Activated CD4-positive, alpha-beta T cell treated with anti-CD3 and anti-CD28 coated beads, Interleukin-2, amount 50 U/mL, for 48 hours (primary cell): ENCODE results near the gene IL1RAPL1.

Experiments
- DNase-seq, 2 experiments: peaks; one replicate each; pipeline ENCODE4 v3.0.0-alpha.2; 2020

The IL1RAPL1 gene

DNA sequence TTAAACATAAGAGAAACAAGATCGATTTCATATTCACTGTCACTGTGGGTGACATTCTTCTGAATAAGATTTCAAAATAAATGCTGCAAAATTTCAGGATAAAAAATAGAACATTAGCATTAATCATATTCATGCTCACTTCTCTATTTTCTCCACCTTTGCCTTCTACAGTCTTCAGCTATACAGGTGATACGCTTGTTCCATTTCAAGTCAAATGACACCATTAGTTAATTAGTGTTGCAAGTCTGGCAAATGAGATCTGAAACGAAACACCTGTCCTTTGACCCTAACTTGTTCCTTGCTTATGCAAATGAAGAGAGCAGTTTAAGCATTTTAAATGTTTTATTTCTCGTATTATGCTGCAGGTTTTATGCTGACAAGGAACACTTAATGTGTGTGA, 960.6 kb downstream of the IL1RAPL1 start:
- DNase-seq, result no peak

DNA sequence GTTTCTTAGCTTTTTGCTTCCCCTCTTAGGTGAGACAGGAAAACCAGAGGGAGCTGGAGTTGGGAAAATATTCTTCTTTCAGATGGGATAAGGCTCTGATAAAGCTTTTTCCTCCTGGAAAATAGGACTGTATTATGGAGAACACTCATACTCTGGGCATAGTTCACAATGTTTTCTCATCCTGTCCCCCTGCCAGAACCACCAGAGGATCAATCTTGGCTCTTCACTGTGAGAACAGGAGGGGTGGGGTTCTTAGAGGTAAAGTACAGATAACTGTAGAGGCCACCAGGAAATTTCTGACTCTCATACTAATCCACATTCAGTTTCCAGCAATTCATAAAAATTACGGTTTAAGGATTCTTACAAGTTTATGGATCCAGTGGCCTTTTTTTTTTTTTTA, 966.3 kb downstream of the IL1RAPL1 start:
- no peak for DNase-seq

DNA sequence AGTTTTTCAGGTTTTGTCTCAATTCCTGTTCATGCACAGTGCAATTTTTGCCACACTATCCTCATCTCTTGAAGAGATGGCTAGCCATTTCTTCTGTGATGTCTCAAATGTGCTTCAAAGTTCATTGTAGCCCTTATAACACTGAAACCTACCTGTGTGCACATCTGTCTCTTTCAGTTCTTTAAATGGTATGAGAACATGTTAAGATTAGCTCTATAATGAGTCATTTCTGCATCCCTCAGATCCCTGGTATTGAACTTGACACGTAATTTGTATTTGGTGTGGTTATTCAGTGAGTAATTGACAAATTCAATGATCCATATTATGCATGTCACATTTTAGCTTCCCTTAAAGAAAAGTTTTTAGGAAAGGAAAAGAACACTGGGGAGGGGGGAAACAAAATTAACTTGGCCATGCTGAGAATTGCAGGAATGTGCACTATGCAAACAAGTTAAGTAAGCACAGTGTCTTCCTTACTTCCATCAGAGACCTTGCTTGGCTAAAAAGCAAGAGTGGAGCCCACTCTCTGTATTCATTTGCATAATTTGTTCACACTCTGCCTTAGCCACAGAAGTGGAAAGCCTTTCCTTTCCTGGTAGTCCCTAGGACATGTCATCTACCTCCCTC, 968.3 kb downstream of the IL1RAPL1 start:
- DNase-seq, result no peak

DNA sequence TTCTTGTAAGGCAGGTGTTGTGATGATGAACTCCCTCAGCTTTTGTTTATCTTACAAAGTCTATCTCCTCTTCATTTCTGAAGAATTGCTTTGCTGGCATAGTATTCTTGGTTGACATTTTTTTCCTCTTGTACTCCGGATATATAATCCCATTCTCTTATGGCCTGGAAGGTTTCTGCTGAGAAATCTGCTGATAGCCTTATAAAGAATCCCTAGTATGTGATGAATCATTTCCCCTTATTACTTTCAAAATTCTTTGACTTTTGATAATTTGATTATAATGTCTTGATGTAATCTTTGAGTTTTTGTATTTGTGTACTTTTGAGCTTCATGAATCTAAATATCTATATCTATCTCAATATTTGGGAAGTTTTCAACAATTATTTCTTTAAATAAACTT, 972.8 kb downstream of the IL1RAPL1 start:
- DNase-seq, result no peak

DNA sequence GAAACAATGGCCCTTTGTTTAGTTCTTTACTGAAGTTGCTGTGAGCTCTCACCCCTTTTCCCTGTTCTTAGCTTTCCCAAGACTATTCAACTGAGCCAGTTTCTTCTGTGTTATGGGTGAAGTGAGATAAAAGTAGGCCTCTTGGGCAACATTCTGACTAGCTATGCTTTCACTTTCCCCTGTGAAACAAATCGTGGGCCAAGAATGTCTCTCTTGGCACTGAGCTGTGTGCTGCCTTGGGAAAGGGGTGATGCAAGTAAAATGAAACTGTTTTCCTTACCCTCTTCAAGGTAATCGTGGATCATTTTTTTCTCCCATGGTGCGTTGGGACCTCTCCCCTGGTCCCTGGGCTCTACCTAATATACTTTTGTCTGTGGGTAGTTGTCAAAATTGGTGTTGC, 974.2 kb downstream of the IL1RAPL1 start:
- DNase-seq, result no peak

DNA sequence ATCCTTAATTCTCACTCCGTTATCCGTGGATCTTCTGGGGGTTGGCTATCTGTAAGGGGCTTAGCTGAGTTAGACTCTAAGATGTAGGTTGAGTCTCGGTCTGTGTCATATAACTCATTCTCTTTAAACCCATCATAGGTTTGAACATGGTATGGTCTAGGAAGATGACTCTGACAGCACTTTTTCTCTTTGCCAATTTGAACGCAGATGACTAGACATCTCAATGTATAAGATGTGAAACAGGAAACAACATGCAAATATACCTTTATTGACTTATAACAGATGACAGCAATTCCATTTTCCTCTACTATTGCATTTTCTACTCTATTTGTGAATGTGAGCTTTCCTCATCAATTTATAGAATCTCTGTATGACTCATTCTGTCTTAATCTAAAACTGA, 993.3 kb downstream of the IL1RAPL1 start:
- no peak for DNase-seq

DNA sequence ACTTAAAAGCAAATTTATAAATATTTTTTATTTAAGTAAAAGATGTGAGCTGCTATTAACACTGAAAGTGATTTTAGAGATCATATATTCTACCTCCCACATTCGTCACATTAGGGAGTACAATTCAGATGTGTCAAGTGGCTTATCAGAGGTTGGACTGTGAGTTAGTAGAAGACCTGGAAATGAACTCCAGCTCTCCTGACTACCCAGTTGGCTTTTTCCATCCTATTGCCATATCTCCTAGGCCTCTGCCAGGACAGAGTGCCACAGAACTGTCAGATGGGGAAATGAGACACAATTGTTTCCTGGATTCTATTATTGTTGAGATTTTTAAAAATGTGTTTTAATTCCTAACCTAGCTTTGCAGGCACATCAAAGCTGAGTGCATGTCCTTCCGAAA, 994.0 kb downstream of the IL1RAPL1 start:
- no peak for DNase-seq

DNA sequence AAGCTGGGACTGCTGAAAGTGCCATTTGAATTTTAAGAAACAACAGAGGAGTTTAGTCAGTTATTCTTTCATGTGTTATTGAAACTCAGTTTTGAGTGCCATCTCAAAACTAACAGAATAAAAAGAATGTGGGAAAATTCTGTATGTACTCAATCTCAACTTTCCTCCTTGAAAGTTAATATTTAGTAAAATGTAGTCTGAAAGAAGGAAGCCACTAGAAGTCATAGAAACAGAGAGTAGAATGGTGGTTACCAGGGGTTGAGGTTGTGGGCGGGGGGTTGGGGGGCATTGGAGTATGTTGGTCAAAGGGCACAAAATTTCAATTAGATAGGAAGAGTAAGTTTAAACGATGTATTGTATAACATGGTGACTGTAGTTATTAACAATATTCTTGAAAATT, 999.9 kb downstream of the IL1RAPL1 start:
- no peak for DNase-seq

DNA sequence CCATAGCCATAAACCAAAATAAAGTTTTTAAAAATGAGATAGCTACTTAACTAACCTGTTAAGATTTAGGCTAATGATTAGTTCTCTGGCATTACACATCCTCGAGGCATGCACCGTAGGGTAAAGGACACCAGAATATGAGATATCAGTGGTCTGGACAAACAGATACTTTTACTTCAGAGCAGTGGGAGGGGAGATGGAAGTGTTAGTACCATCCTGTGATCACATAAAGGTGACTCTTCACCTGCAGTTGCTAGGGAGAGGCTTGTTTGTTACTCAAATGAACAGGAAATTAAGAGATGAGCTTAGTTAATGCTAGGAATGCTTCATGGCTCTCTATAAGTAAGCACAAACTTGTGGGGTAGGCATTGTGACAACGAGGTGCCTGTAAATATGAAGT, 1003.7 kb downstream of the IL1RAPL1 start:
- DNase-seq, result no peak

DNA sequence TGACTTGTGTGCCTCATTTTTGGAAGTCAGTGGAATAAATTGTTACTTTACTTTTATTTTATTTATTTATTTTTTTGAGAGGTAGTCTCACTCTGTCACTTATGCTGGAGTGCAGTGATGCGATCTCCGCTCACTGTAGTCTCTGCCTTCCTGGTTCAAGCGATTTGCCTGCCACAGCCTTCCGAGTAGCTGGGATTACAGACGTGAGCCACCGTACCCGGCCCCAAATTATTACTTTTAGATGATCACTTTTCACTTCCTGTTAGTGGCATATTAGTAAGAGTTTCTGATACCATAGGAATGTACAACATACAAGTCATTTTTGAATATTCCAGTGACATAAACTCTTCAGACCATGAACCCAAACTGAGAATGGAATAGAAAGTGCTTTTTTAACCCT, 1017.1 kb downstream of the IL1RAPL1 start:
- DNase-seq, result no peak

DNA sequence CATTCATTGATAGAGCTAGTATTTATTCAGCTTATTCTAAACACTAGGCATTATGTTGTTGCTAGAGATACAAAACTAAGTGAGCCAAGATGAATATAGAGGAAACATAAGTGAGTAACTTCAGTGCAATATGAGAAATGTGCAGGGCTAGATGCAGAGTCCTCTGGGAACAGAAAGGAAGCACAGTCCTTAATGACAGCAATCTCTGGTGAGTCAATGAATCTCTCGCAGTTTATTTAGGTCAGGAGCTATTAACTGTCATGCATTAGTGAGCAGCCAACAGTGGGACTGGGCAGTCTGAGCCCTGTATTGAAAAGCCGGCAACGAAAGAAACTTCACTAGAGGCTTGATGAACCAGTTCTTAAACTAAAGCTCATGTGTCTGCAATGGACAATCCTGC, 1030.0 kb downstream of the IL1RAPL1 start:
- no peak for DNase-seq

DNA sequence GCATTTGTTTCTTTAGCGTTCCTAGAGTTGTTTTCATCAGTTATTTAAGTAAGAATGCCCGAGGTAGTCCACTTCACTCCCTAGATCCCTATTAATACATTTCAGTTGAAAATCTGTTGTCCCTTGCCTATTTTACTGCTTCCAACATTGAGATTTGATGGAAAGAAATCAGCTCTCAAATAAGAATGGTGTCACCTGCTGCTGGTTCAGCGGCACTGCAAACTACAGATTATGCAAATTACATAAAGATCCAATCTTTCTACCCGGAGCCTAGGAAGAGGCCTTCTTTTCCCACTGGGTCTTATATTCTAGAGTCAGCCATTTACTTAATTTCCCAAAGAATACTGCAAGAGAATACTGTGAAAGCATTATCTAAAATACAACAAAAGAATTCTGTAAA, 1030.5 kb downstream of the IL1RAPL1 start:
- no peak for DNase-seq

DNA sequence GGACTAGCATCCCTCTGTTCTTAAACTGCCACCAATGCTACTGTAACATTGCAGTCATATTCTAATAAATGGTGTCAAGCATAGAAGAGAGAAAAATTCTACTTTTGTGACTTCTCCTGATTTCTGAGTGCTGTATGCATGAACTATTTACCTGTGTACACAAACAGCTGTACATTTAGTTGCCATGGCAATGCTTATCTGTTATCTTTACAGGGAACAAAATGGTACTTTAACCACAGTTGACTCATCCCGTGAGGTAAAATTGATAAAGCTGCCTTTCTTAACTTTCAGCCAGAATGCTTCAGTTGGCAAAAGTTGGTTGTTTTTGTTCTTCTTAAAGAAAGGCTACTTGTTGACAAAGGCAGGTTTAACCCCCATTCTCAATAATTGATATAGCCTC, 1040.6 kb downstream of the IL1RAPL1 start:
- DNase-seq, result no peak

DNA sequence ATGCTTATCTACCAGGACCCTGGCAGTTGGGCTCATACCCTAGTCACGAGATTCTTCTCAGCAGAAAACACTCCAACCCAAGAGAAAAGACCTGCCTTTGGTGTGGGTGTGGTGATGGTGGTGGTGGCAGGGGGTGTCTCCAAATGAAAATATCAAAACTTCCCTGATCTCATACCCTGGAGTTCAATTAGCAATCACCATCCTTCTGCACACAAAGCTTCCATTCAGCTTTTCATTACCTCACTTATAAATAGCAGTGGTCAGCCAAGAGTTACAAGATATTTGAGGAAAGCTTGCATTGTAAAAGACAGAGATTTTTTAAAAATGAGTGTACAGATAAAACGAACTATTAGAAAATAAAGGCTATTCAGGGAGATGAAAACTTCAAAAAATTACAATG, 1047.3 kb downstream of the IL1RAPL1 start:
- DNase-seq, result no peak

DNA sequence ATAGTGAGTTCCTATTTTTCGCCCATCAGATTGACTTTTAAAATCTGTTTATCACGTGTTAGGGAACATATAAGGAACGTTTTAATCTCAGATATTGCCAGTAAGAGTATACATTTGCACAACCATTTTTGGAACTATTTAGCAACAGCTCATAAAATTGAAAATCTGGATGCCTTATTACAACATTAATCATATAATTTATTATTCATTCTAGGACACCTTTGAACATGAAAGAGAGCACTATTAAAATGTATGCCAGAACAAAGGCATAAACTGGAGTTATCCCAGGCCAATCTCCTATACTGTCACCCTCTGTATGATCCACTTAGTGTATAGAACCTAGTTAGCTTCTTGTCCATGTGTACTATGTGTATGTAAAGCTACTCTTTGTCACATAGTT, 1049.1 kb downstream of the IL1RAPL1 start:
- no peak for DNase-seq

DNA sequence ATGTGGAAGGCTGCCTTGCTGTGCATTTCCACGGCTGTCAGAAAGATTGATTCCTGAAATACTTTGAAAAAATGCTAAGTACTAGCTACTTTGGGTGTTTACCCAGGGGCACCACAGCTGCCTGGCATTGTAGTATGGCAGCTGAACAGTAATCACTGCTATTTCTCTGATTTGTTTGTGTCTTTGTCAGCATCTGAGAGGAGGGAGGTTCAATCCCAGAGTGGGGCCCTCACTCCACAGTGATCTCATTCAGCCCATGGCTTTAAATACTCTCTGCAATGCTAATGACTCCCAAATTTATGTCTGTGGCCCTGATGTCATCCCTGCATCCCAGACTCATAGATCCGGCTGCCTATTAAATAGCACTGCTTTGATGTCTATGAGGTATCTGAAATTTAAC, 1052.9 kb downstream of the IL1RAPL1 start:
- no peak for DNase-seq

DNA sequence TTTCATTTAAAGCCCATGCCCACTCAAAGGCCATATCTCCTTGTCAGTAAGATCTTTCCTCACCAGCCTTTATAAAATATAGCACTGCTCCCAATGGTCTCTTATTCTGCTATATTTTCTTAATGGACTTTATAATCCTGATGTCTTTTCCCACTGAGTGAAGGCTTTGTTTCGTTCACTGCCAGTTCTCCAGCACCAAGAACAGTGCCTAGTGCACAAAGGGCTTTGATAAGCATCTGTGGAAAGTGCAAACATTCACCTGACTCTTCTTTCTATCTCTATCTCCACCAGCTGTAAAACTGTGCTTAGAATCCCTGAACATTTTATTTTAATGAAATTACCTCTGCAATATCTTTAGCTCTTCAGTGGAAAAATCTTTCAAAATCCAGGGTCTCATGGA, 1054.2 kb downstream of the IL1RAPL1 start:
- no peak for DNase-seq

DNA sequence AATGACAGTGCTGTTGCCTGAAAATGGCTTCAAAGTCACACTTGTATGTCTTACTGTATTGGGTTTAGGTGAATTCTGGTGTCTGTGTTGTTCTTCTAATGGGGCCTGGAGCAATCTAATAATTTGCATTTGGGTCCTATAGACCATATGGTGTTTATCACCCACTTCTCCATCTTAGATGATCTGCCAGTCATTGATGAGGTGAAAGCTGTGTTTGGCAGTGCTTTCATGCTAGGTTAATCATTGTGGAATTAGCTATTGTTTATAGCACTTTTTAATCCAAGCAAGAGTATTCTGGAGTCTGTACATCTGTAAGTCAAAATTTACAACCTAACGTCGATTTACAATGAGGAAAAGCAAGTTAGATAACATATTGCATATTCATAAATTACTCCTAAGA, 1055.9 kb downstream of the IL1RAPL1 start:
- no peak for DNase-seq

DNA sequence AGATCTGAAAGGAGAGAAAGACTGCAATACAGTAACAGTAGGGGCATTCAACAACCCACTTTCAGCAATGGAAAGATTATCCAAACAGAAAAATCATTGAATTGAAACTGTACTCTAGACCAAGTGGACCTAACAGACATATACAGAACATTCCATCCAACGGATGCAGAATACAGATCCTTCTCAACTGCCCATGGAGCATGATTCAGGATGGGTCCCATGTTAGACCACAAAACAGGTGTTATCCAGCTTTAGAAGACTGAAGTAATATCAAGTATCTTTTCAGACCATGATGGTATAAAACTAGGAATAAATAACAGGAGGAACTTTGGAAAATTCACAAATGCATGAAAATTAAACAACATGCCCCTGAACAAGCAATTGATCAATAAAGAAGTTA, 1060.9 kb downstream of the IL1RAPL1 start:
- no peak for DNase-seq

DNA sequence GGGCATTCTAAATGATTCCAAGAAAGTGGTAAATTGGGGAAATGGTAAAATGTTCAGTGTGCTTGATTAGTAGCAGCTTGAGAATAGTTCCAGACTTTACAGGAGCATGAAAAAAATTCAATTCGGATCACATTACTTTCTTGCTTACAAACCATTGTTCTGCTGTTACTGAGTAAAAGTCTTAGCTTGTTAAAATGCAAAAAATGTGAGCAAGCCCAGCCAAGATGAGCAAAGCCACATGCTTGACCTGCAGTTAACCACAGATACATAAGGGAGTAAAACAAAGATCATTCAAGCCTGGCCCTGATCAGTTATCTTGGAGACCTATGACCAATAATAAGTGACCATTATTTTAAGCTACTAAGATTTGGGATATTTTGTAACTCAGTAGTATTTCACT, 1065.2 kb downstream of the IL1RAPL1 start:
- DNase-seq, result no peak

DNA sequence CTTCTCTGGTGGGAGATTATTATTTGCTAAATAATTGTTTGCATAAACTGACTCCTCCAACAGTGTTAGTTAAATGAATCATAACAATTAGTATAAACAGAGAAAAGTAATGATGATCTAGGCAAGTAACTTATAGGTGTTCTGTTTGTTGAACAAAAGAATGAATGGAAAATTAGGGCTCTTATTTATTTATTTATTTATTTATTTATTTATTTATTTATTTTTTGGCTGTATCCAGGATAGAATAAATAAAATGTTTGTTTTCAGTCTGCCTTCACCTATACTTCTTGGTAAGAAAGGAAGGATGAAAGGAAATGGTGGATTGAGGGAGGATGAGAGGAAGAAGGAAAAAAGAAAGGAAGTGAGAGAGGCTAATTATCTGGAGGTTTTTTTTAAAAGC, 1066.5 kb downstream of the IL1RAPL1 start:
- no peak for DNase-seq

DNA sequence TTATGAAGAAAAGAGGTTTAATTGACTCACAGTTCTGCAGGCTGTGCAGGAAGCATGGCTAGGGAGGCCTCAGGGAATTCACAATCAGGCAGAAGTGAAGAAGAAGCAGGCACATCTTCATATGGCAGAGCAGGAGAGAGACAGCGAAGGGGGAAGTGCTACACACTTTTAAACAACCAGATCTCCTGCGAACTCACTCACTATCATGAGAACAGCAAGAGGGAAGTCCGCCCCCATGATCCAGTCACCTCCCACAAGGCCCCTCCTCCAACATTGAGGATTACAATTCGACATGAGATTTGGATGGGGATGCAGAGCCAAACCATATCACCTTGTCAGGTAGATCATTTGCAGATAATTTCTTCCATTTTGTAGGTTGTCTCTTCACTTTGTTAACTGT, 1072.7 kb downstream of the IL1RAPL1 start:
- DNase-seq, result no peak

DNA sequence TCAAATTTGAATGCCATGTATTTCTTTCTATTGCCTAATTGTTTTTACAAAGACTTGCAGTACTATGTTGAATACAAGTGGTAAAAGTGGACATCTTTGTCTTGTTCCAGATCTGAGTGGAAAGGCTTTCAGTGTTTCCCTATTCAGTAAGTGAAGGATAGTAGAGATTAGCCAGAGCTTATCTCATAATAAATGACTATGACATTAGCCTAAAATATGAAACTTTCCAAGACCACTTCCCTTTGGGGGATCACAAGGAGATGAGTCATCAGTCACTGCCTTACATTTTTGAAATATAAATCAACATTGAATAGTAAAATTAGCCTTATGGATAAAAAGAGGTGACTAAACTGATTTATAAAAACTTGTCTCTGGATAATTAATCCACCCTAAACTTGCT, 1074.0 kb downstream of the IL1RAPL1 start:
- DNase-seq, result no peak

DNA sequence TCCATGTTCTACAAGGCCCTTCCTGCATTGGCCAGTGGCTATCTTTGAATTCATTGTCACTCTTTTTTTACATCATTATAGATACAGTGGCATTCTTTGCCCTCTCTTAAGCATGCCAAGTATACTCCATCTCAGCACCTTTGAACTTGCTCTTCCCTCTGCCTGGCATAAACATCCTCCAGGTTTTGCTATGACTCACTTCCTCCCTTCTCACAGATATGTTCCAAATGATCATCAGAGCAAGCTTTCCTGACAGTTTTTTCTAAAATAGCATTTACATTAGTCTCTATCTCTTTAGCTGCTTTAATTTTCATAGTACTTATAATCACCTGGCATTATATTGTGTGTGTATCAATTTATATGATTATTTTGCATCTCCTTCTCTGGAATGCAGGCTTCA, 1074.9 kb downstream of the IL1RAPL1 start:
- no peak for DNase-seq

DNA sequence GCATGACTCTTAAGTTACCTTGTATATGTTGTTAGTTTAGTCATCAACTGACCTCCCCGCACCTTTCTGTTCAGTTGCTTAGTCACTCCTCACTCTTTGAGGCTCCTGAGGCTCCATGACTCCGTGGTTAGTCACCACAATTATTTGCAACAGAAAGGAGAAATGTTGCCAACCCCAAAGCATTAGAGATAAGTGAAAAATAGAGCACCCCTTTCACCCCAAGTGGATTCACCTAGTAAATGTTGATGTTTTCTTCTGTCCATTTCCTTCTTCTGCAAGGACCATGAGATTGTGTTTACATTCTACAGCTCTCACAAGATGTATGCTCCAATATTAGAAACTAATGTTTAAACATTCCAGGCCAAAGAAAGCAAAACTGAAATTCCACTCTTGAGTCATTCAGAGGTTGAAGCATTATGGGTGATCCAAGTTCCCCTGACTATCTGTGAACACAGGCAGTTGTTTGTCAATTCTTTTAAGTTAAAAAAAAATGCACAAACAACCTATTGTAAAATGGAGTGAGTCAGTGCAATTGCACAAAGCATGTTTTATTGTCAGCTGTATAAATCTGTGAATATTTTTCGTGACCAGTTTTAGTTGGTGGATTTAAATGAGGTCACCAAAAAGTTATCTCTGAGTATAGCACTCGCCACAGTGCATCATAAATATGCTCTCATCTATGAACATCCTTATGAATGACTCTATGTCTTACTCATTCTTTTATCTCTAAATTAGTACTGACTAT, 1075.7 kb downstream of the IL1RAPL1 start:
- DNase-seq, result no peak
